ENCODE results near the gene CHKA. TPM values are rescaled to one million over a fixed set of nuclear protein-coding genes. Genes with fewer than 3 reads are reported as not detected.

Gene CHKA
- polyA plus RNA-seq, 1 of the 3 experiments (the other 2 are of a cell fraction) = 12.3 TPM

- TF ChIP-seq EZH2phosphoT487 (IDR thresholded peaks at IDR 0.05; ENCODE audit: borderline replicate concordance, low read depth) (no peak), FOSL2 (IDR thresholded peaks at IDR 0.05; ENCODE audit: borderline replicate concordance, low read depth) (no peak), TCF12 (IDR thresholded peaks at IDR 0.05) (0 out of 2 replicates have a peak, but pooled peaks have one; percentile 8), FOXJ3 (CRISPR knock-in tag; IDR thresholded peaks at IDR 0.05) (no peak), YY1 (IDR thresholded peaks at IDR 0.05; ENCODE audit: low read depth) (no peak), MEF2A (IDR thresholded peaks at IDR 0.05; ENCODE audit: borderline replicate concordance, low read depth) (no peak), MAX (IDR thresholded peaks at IDR 0.05; ENCODE audit: low read depth) (peak; percentile 24; the same call in 1 of the 2 replicates), SMC3 (IDR thresholded peaks at IDR 0.05; ENCODE audit: low read depth, low read length) (no peak)
- TF ChIP-seq, protein P1, sequence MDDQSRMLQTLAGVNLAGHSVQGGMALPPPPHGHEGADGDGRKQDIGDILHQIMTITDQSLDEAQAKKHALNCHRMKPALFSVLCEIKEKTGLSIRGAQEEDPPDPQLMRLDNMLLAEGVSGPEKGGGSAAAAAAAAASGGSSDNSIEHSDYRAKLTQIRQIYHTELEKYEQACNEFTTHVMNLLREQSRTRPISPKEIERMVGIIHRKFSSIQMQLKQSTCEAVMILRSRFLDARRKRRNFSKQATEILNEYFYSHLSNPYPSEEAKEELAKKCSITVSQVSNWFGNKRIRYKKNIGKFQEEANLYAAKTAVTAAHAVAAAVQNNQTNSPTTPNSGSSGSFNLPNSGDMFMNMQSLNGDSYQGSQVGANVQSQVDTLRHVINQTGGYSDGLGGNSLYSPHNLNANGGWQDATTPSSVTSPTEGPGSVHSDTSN (IDR thresholded peaks at IDR 0.05) = no peak; the same call in 1 of the 2 replicates
- TF ChIP-seq, protein P2, sequence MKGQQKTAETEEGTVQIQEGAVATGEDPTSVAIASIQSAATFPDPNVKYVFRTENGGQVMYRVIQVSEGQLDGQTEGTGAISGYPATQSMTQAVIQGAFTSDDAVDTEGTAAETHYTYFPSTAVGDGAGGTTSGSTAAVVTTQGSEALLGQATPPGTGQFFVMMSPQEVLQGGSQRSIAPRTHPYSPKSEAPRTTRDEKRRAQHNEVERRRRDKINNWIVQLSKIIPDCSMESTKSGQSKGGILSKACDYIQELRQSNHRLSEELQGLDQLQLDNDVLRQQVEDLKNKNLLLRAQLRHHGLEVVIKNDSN (IDR thresholded peaks at IDR 0.05; ENCODE audit: borderline replicate concordance, low read depth) = peak; percentile 42; the same call in 1 of the 2 replicates
These were observed at the start of gene CHKA (continued) for GRCh38 chr11:68121067-68121899.

DNA sequence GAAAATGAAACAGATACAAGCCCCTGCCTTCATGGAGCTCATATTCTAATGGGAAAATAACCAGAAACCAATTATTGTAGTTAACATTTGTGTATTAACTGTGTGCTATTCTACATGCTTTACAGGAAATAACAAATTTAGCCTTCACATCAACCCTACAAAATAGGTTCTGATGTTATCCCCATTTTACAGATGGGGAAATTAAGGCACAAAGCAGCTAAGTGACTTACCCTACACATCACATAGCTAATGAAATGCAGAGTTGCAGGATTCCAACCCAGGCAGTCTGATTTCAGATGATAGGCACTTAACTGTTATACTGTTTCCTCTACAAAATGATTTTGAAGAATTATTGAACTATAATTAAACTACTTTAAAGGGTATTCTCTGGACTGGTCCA, 48.3 kb upstream of the CHKA start:
- H2AFZ ChIP-seq (ENCODE audit: low read depth) = no peak overlapping the region
- no peak for TF ChIP-seq EP300 (IDR thresholded peaks at IDR 0.05; ENCODE audit: borderline replicate concordance in 1 of 2, low read depth in 1 of 2, low read length in 1 of 2)
- no peak for TF ChIP-seq ELF1 (IDR thresholded peaks at IDR 0.05)
- TF ChIP-seq GABPA (IDR thresholded peaks at IDR 0.05; ENCODE audit: low read depth) = no peak
- no peak for TF ChIP-seq JUND (IDR thresholded peaks at IDR 0.05)
- no peak for TF ChIP-seq RCOR1 (IDR thresholded peaks at IDR 0.05; ENCODE audit: low read length)
- TF ChIP-seq, protein P3, sequence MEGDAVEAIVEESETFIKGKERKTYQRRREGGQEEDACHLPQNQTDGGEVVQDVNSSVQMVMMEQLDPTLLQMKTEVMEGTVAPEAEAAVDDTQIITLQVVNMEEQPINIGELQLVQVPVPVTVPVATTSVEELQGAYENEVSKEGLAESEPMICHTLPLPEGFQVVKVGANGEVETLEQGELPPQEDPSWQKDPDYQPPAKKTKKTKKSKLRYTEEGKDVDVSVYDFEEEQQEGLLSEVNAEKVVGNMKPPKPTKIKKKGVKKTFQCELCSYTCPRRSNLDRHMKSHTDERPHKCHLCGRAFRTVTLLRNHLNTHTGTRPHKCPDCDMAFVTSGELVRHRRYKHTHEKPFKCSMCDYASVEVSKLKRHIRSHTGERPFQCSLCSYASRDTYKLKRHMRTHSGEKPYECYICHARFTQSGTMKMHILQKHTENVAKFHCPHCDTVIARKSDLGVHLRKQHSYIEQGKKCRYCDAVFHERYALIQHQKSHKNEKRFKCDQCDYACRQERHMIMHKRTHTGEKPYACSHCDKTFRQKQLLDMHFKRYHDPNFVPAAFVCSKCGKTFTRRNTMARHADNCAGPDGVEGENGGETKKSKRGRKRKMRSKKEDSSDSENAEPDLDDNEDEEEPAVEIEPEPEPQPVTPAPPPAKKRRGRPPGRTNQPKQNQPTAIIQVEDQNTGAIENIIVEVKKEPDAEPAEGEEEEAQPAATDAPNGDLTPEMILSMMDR (IDR thresholded peaks at IDR 0.05) = no peak
- POLR2A ChIA-PET = no interaction called here

More for the DNA sequence above, 48.3 kb upstream of the CHKA start:
- no peaks in the 10 kb centered on the region for H3K9me3 ChIP-seq
- no peak overlapping the region for H3K4me3 ChIP-seq (ENCODE audit: low read depth in 2 of 2, low read length in 1 of 2)
- CTCF ChIA-PET = interaction anchor here (0.7 to 1.2 kb wide), 2 partner anchors 102 to 148 kb away, joined by 3 to 4 read pairs; partner anchors contain the start of gene C11orf24
- H4K20me1 ChIP-seq (ENCODE audit: insufficient read depth) = no peaks in the 10 kb centered on the region
- H3F3A ChIP-seq (replicated peaks; ENCODE audit: insufficient read depth) = no peaks in the 10 kb centered on the region
- H3K36me3 ChIP-seq (replicated peaks in 1 of 2; ENCODE audit: control insufficient read depth in 1 of 2, insufficient read depth in 2 of 2, low read length in 1 of 2) = peaks cover 69 to 70% of the 10 kb centered on the region in 2 experiments
- H3K9ac ChIP-seq = no peak overlapping the region
- H3K4me1 ChIP-seq (ENCODE audit: control insufficient read depth in 1 of 2, insufficient read depth in 2 of 2, low read depth in 1 of 2, low read length in 1 of 2) = no peaks in the 10 kb centered on the region
- H3K4me2 ChIP-seq = no peak overlapping the region
- DNase-seq = no peak
- no peaks in the 10 kb centered on the region; the same call in 1 of the 2 replicates for H3K79me2 ChIP-seq (ENCODE audit: insufficient read depth)
- H3K9me2 ChIP-seq = no peaks in the 10 kb centered on the region
- H3K27me3 ChIP-seq (ENCODE audit: insufficient read depth) = no peaks in the 10 kb centered on the region
- H3K27ac ChIP-seq (ENCODE audit: low read depth in 2 of 2, low read length in 1 of 2) = no peak overlapping the region

Measured in SK-N-SH (cell line).